OCI-LY7 (cell line): ENCODE data around the gene KRTAP5-6. TPM values are rescaled to one million over a fixed set of nuclear protein-coding genes. Genes with fewer than 3 reads are reported as not detected.

ENCODE experiments used
- BruUV-seq: library from RNA; stranded (reverse); fragments of 400-500 nt; replicated peaks from 2 replicates; lab custom pipeline; 2021; lab: Mats Ljungman, UMichigan
- CTCF ChIA-PET: fragments of 300-600 bp; sonication (Branson Sonifier 250); formaldehyde crosslinking; loops from one replicate; lab custom pipeline; 2022; ENCODE audit warnings: antibody characterized with exemption; ENCODE audit not compliant: unreplicated experiment; lab: Charles Lee
- POLR2A ChIA-PET: fragments of 300-600 bp; sonication (Branson Sonifier 250); formaldehyde crosslinking; loops from one replicate; lab custom pipeline; 2022; ENCODE audit warnings: antibody characterized with exemption; lab: Charles Lee
- DNase-seq: peaks from one replicate; pipeline ENCODE4 v3.0.0-alpha.2; 2015; ENCODE audit warnings: low spot score
- H2AFZ ChIP-seq: fragments of 200-600 bp; sonication (generic), shearing (Covaris generic); 2 replicates; pipeline ENCODE4 v1.6.1; 2014; ENCODE audit warnings: mild to moderate bottlenecking, antibody characterized with exemption, low read length, moderate library complexity
- H3K27ac ChIP-seq: fragments of 200-600 bp; sonication (generic); 2 replicates; pipeline ENCODE4 v1.5.1; 2014; ENCODE audit warnings: mixed run types, low read depth, mild to moderate bottlenecking, moderate library complexity, low read length, inconsistent platforms; ENCODE audit not compliant: poor library complexity, severe bottlenecking
- H3K36me3 ChIP-seq: fragments of 200-600 bp; sonication (generic); 2 replicates; pipeline ENCODE4 v1.6.1; 2014; ENCODE audit warnings: mild to moderate bottlenecking, antibody characterized with exemption, low read length, moderate library complexity, mixed read lengths; ENCODE audit not compliant: insufficient read depth
- H3K4me1 ChIP-seq: fragments of 200-600 bp; sonication (generic); 2 replicates; pipeline ENCODE4 v1.5.1; 2014; ENCODE audit warnings: mild to moderate bottlenecking, low read length; ENCODE audit not compliant: insufficient read depth, poor library complexity, severe bottlenecking
- H3K4me2 ChIP-seq: fragments of 200-600 bp; sonication (generic); 2 replicates; pipeline ENCODE4 v1.6.1; 2014; ENCODE audit warnings: mild to moderate bottlenecking, low read length
- H3K4me3 ChIP-seq: fragments of 200-600 bp; sonication (generic); 2 replicates; pipeline ENCODE4 v1.5.1; 2014; ENCODE audit warnings: mild to moderate bottlenecking, low read depth, low read length; ENCODE audit not compliant: poor library complexity, severe bottlenecking
- H3K79me2 ChIP-seq: fragments of 200-600 bp; sonication (generic); 2 replicates; pipeline ENCODE4 v1.6.1; 2016; ENCODE audit warnings: low read depth, mild to moderate bottlenecking, low read length, moderate library complexity, mixed read lengths; ENCODE audit not compliant: insufficient read depth
- H3K9me2 ChIP-seq: fragments of 200-600 bp; sonication (generic); 2 replicates; pipeline ENCODE4 v1.6.1; 2016; ENCODE audit warnings: mild to moderate bottlenecking, low read length, mixed read lengths; ENCODE audit not compliant: insufficient read depth
- H3K9me3 ChIP-seq: fragments of 200-600 bp; sonication (generic); 2 replicates; pipeline ENCODE4 v1.6.1; 2014; ENCODE audit warnings: mild to moderate bottlenecking, mixed run types, low read length, mixed read lengths
- H4K20me1 ChIP-seq: fragments of 200-600 bp; sonication (generic); 2 replicates; pipeline ENCODE4 v1.6.1; 2014; ENCODE audit warnings: mild to moderate bottlenecking, antibody characterized with exemption, low read length, moderate library complexity, mixed read lengths; ENCODE audit not compliant: insufficient read depth
- EZH2phosphoT487 ChIP-seq: fragments of 200-600 bp; sonication (generic); IDR thresholded peaks from 2 replicates; pipeline ENCODE4 v1.6.1; 2018; ENCODE audit warnings: low read depth, borderline replicate concordance, mild to moderate bottlenecking, mixed run types, antibody characterized with exemption, low read length, moderate library complexity, mixed read lengths
- intact Hi-C: fragments of 100-400 bp; cut with micrococcal nuclease; formaldehyde crosslinking; loops from one replicate; pipeline ENCODE4 v1.10.0; 2022; ENCODE audit not compliant: unreplicated experiment
- total RNA-seq, 2 experiments: library from RNA; depleted of rRNA in 1 of 2; stranded (reverse); fragments of >200 nt in 1 of 2; shearing (Covaris generic) in 1 of 2; gene quantifications; 2 replicates each; pipeline ENCODE4 v1.2.3, GENCODE V29; 2014 to 2022
- TF ChIP-seq, protein P1 (sequence below): fragments of 200-600 bp; sonication (generic); conservative IDR thresholded peaks from 2 replicates; pipeline ENCODE4 v1.5.1; 2014; ENCODE audit warnings: mild to moderate bottlenecking, antibody characterized with exemption, low read length, moderate library complexity, mixed read lengths

Gene KRTAP5-6
- total RNA-seq, 2 experiments from 2014 or later, result not detected

DNA sequence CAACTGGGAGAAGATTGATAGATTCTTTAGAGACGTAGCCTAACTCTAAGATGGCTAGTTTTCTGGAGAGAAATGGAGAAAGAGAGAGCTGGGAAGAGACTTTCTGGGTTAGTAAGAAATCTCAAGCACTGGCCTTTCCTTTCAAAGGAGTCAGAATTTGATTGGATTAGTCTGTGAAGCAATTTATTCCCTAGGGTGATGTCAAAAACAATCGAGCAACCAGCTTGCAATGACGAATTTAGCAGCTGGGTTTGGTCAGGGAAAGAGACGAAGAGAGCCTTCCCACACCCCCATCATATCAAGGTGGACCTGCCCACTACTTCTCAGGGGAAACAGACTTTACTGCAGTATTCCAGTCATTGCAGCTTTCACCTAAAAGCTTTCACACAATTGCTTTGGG is 10.8 kb downstream of the KRTAP5-6 start:
- ChIA-PET POLR2A (interaction anchor here (0.6 kb wide), 1 partner anchor 101 kb away, joined by 3 read pairs; no protein-coding TSS in a partner anchor), CTCF (no interaction called here)
- H3K4me2 ChIP-seq, result no peak overlapping the region
- no peaks in the 10 kb centered on the region for H3K9me3 ChIP-seq
- H3K27ac ChIP-seq, result no peak overlapping the region
- H4K20me1 ChIP-seq, result no peaks in the 10 kb centered on the region
- intact Hi-C loops, result loop anchor here (5.0 kb wide), 1 partner anchor 465 kb away; the partner anchor contains the start of gene TH
- no peaks in the 10 kb centered on the region for H3K36me3 ChIP-seq
- no peaks in the 10 kb centered on the region for H3K9me2 ChIP-seq
- no peaks in the 10 kb centered on the region for H3K79me2 ChIP-seq
- no peak overlapping the region for H2AFZ ChIP-seq
- no TSS peak for BruUV-seq
- no peak for DNase-seq
- H3K4me3 ChIP-seq, result no peak overlapping the region
- no peak for TF ChIP-seq EZH2phosphoT487
- TF ChIP-seq, protein P1, sequence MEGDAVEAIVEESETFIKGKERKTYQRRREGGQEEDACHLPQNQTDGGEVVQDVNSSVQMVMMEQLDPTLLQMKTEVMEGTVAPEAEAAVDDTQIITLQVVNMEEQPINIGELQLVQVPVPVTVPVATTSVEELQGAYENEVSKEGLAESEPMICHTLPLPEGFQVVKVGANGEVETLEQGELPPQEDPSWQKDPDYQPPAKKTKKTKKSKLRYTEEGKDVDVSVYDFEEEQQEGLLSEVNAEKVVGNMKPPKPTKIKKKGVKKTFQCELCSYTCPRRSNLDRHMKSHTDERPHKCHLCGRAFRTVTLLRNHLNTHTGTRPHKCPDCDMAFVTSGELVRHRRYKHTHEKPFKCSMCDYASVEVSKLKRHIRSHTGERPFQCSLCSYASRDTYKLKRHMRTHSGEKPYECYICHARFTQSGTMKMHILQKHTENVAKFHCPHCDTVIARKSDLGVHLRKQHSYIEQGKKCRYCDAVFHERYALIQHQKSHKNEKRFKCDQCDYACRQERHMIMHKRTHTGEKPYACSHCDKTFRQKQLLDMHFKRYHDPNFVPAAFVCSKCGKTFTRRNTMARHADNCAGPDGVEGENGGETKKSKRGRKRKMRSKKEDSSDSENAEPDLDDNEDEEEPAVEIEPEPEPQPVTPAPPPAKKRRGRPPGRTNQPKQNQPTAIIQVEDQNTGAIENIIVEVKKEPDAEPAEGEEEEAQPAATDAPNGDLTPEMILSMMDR, result no peak
- no peaks in the 10 kb centered on the region for H3K4me1 ChIP-seq

DNA sequence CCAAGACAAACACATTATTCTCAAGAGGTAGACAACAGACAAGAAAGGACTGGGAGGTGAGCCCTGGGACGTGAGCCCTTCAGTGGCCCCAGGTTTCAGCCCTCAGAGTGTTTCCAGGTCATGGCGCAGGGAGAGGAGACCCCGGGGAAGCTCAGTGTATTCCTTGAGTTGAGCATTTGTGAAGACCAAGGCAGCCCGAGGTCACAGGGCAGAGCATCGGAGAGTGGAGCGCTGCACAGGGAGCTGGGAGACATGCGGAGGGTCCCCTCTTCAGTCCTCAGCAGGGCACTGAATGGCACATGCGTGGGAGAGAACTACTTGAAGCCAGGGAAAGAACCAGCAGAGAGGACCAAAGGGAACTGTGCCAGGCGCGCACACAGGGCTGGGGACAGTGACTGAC is 11.7 kb downstream of the KRTAP5-6 start:
- Histone ChIP-seq H3K79me2 (no peaks in the 10 kb centered on the region), H2AFZ (no peak overlapping the region), H3K4me1 (no peaks in the 10 kb centered on the region), H3K27ac (no peak overlapping the region), H3K36me3 (no peaks in the 10 kb centered on the region), H3K9me2 (no peaks in the 10 kb centered on the region), H4K20me1 (no peaks in the 10 kb centered on the region), H3K4me3 (no peak overlapping the region), H3K9me3 (no peaks in the 10 kb centered on the region), H3K4me2 (no peak overlapping the region)
- TF ChIP-seq, protein P1, result no peak
- TF ChIP-seq EZH2phosphoT487, result no peak
- no peak for DNase-seq
- CTCF ChIA-PET, result no interaction called here
- no TSS peak for BruUV-seq
- POLR2A ChIA-PET, result no interaction called here
- intact Hi-C loops, result loop anchor here (5.0 kb wide), 1 partner anchor 464 kb away; the partner anchor contains the start of gene TH

GRCh38 chr11:1714908-1715885 is 18.2 kb downstream of the KRTAP5-6 start:
- H3K9me2 ChIP-seq, result no peaks in the 10 kb centered on the region
- no peaks in the 10 kb centered on the region for H3K9me3 ChIP-seq
- no TSS peak for BruUV-seq
- intact Hi-C loops, result no loop called here
- no peaks in the 10 kb centered on the region for H4K20me1 ChIP-seq
- POLR2A ChIA-PET, result no interaction called here
- H3K4me2 ChIP-seq, result no peak overlapping the region
- TF ChIP-seq, protein P1, result no peak
- TF ChIP-seq EZH2phosphoT487, result no peak
- CTCF ChIA-PET, result no interaction called here
- no peak overlapping the region for H2AFZ ChIP-seq
- DNase-seq, result no peak
- no peak overlapping the region for H3K4me3 ChIP-seq
- no peaks in the 10 kb centered on the region for H3K4me1 ChIP-seq
- H3K36me3 ChIP-seq, result no peaks in the 10 kb centered on the region
- no peak overlapping the region for H3K27ac ChIP-seq
- no peaks in the 10 kb centered on the region for H3K79me2 ChIP-seq
